ENCODE results near the gene SASH1.

GRCh38 chr6:148317051-148317450, 25.6 kb upstream of the SASH1 start:
- no peak for TF ChIP-seq POLR2A (IDR thresholded peaks at IDR 0.05)
- no peak for TF ChIP-seq CTCF (IDR thresholded peaks at IDR 0.05)

All from body of pancreas (tissue), 4 donors.